Right lobe of liver (tissue), 4 donors: ENCODE results near the gene TXNDC8.
"Not testable (repeated sequence)": the region's sequence is repeated elsewhere in the genome, so short reads cannot be mapped to it uniquely, and the experiment has no call there.

Source experiments
- POLR2A ChIP-seq: fragments of 450-650 bp; IDR thresholded peaks from one replicate; pipeline ENCODE4 v1.6.1; 2017; ENCODE audit warnings: antibody characterized with exemption, mild to moderate bottlenecking
- TF ChIP-seq, protein P1 (sequence below), 4 donors: fragments of 200-600 bp in 3 of 4; fragments of 450-650 bp in 1 of 4; IDR thresholded peaks; one replicate each; pipeline versions ENCODE4 v1.5.1 to v1.8.0; 2016 to 2022; ENCODE audit warnings: antibody characterized with exemption in 4 of 4, mild to moderate bottlenecking in 2 of 4
- donor health status: DM: no; HTN: no; CAD: no.
- donor health status: DM: no; HTN: no; CAD: no.
- donor health status: DM: no; HTN: yes; CAD: no.

DNA sequence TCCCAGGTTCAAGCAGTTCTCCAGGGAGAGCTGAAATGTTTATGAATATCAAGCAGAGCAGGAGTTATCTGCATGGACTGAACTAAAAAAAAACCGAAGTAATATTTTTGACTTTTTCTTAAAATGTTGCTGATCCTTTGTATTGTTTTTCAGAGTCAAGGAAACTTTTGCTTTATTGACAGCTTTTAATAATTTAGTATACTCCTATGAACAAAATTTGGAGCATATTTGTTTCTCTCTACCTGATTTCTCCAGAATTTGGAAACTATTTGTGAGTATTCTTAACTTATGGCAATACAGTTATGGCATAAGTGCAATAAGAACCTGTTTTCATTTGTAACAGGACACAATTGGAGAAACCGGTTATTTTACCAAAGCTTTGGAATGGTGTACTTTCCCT lies 25.7 kb downstream of the TXNDC8 start:
- TF ChIP-seq, protein P1, sequence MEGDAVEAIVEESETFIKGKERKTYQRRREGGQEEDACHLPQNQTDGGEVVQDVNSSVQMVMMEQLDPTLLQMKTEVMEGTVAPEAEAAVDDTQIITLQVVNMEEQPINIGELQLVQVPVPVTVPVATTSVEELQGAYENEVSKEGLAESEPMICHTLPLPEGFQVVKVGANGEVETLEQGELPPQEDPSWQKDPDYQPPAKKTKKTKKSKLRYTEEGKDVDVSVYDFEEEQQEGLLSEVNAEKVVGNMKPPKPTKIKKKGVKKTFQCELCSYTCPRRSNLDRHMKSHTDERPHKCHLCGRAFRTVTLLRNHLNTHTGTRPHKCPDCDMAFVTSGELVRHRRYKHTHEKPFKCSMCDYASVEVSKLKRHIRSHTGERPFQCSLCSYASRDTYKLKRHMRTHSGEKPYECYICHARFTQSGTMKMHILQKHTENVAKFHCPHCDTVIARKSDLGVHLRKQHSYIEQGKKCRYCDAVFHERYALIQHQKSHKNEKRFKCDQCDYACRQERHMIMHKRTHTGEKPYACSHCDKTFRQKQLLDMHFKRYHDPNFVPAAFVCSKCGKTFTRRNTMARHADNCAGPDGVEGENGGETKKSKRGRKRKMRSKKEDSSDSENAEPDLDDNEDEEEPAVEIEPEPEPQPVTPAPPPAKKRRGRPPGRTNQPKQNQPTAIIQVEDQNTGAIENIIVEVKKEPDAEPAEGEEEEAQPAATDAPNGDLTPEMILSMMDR (IDR thresholded peaks at IDR 0.05) = not testable (repeated sequence)
- TF ChIP-seq POLR2A = not testable (repeated sequence)
